HG03565 (cell line): ENCODE data around the gene ICAM5.

ENCODE experiments used
- ATAC-seq: cut with Tn5 transposase; IDR thresholded peaks from one replicate; pipeline ENCODE4 v1.9.1; 2021; ENCODE audit warnings: mild to moderate bottlenecking, moderate library complexity; ENCODE audit not compliant: unreplicated experiment

Gene ICAM5

DNA sequence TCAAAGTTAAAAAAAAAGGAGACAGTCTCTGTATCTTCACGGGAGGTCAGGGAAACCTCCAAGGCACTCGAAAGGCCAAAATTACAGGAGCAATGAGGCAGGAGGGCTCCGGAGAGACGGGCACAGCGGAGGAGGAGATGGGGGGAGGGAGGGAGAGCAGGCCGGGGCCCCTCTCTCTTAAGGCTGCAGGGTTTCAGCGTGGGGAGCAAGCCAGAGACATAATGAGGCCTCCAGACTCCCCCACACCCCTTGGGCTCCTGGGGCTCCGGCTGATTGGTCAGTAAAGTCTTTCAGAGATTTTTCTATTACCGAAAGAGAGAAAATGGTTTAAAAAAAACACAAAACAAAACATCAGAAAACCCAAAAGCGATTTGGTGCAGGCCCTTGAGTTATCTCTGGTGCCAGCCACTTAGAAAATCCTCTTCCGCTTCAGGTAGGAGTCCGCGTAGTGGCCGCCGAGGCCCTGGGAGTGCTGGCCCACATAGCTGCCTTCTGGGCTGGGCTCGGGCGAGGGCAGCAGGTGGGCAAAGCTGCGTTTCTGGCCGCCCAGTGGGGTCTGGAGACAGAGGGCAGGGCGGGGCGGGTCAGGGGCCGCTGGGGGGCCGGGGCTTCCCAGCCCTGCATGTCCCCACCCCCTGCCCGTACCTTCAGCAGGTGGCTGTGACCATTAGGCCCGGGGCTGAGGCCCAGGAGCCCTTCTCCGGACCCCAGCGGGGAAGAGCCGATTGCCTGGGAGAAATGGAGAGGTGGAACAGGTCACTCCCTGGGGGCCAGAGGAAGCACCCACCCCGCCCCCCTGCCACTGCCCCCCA is 27.5 kb downstream of the ICAM5 start:
- no peak for ATAC-seq

GRCh38 chr19:10317857-10318462 is 28.2 kb downstream of the ICAM5 start:
- no peak for ATAC-seq

- ATAC-seq, result no peak
These were observed 29.3 kb downstream of the ICAM5 start for GRCh38 chr19:10318807-10319682.

- ATAC-seq, result no peak
These were observed 31.1 kb downstream of the ICAM5 start for GRCh38 chr19:10320602-10321416.

DNA sequence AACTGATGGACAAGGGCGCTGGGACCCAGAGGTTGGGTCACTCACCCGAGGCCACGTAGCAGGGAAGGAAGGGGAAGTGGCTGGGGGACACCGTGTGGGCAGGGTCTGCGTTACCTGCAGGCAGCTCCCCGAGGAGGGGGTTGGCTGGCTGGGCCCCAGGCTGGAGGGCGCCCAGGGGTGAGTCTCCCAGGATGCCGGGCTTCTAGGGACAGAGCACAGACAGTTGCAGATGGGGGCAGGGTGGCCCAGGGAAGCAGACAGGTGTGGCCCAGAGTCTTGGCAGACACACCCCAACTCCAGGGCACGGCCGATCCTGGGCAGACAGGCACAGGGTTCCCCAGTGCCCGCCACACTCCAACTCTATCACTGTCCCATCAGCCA is 31.7 kb downstream of the ICAM5 start:
- ATAC-seq, result no peak

DNA sequence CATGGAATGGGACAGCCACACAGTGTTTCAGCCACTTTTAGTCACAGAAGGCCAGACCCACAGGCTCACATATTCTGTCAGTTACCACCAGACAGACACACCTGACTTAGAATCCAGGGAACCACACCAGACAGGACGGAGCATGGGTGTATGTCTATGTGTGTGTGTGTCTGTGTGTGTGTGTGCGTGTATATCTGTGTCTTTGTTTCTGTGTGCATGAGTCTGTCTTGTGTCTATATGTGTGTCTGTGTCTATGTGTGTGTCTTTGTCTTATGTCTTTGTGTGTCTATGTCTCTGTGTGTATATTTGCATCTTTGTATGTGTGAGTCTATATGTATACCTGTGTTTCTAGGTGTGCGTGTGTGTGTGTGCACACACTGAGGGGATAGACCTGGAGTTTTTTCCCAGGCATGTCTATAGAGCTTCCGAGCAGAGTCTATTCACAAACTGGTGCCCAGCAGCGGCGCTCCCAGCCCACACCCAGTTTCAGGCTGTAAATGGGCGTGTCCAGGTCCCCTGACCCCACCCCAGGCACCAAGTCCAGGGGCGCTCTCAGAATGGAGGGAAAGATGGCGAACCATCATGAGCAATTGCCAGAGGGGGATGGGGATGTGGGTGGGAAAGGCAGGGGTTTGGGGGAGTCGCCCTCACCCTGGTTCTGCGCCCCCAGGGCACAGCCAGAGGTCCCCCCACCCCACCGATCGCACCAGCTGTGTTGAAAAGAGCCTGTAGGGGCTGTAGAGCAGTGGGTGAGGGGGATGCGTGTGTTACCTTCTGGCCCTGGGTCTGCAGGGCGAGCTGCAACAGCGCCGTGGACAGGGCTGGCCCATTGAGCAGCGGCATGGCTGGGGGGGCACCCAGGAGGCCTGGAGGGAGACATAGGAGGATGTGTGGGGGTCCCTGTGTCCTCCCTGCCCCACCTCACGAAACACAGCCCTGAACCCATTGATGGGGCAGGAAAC is 32.4 kb downstream of the ICAM5 start:
- no peak for ATAC-seq

DNA sequence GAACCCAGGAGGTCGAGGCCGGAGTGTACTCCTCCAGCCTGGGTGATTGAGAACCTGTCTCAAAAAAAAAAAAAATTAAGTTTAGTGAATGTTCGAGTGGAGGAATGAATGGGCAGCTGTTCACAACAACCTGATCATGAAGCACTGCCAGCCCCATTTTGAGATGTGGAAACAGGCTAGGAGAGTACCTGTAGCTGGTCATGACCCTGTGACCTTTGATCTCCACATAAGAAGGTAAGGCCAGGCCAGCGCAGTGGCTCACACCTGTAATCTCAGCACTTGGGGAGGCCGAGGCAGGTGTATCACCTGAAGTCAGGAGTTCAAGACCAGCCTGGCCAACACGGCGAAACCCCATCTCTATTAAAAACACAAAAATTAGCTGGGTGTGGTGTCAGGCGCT is 36.0 kb downstream of the ICAM5 start:
- no peak for ATAC-seq

DNA sequence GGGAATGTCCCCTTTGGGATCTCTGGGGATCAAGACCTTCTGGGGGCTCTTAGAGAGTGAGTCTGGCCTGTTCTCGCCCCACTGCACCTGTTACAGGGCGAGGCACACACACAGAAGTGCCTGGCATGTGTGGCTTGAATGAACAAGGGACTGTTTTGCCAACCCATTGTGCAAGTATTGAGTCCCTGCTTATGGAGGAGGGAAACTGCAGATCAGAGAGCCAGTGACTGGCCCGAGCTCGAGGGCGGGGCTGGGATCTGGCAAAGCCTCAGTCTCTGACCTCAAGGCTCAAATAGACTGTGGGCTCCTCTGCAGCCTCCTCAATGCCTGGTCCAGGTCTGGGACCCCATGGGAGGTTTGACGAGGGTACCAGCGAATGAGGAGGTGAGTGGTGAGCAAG is 38.0 kb downstream of the ICAM5 start:
- ATAC-seq, result no peak

DNA sequence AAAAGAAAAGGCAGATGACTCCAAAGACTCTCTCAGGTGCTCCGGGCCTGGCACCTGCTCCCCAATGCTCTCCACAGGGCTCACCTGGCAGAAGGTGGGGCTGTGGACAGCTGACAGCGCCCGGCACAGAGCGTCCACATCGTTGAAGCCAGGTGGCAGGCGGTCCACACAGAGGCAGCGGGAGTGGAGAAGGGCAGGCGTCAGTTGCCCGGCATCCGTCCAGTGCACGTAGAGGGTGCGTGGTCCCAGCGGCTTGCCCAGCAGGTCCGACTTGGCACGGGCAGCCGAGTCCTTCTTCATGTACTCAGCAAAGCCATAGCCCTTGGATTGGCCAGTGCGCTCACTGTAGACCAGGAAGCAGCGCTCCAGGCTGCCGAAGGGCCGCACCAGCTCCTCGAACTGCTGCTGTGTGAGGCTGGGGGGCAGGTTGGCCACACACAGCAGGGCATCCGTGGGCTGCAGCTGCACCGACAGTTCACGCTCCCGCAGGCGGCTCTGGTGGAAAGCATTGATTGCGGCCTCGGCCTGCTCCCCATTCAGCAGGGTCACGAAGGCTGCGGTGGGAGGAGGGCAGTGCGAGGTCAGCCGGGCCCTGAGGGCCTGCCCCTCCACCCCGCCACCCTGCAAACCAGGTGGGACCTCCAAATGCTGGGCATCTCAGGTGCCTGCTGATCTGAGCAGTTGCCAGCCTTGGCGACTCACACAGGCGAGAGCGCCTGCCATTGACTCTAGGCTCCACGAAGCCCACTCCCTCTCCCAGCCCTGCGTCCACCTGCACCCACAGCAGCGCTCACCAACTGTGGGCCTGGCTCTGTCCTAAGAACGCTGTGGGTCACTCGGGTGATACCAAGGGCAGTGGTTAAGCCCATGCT is 39.0 kb downstream of the ICAM5 start:
- no peak for ATAC-seq

DNA sequence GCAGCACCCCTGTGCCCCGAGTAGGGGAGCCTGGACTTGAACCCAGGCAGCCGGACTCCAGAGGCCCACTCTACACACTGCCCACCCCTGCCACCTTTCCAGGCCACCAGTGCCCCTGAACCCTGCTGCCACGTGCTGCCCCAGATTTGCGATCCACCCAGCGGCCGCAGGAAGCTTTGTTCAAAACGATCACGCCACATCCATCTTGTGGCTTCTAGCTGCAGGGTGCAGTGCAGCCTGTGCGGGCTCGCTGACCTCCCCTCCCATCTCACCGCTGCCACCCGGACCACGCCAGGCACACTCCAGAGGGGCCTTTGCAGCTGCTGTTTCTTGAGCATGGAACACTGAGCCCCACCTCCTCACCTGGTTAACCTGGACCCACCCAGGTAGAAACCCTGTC is 39.8 kb downstream of the ICAM5 start:
- ATAC-seq, result no peak

GRCh38 chr19:10332158-10332964 is 42.6 kb downstream of the ICAM5 start:
- no peak for ATAC-seq

- ATAC-seq, result peak; percentile 76
These were observed 43.4 kb downstream of the ICAM5 start, which contains the start of gene RAVER1 for GRCh38 chr19:10332965-10333757. Gene RAVER1 (minus strand): TSS chr19:10333529. CDS start chr19:10333507, 22 bp downstream.

DNA sequence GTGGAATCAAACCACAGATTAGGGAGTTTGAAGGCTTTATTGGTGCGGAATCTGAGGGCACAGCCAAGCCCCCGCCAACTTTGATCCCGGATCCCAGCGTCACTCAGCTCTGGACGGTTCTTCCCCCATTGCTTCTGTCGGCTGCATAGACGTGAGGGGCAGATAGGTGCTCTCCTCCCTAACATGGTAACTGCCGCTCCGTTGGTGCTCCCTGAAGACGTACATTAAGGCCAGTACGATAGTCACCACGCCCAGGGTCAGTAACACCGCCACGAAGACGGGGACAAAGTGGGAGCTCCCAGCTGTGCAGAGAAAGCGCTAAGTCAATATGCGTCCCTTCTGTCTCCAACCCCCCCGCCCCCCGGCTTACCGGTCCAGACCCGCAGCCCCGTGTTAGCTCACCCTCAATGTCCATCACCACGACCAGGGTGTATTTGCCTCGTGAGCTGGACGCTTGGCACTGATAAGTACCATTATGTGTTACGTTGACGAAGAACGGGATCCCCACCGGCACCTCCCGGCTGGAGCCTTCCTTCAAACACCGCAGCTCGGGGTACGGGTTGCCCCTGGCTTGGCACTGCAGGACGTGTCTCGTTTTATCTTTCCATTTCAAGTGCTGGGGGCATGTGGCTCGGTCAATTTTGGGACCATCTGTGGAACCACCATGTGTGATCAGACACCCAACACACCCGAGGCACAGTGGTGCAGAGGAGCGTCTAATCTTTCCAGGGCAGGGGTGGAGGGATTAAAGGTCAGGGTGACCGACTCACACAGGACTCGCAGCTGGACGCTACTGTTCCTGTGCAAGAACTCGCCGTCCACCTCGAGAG is 44.2 kb downstream of the ICAM5 start:
- ATAC-seq, result no peak

GRCh38 chr19:10334588-10335351 is 45.0 kb downstream of the ICAM5 start:
- ATAC-seq, result no peak

DNA sequence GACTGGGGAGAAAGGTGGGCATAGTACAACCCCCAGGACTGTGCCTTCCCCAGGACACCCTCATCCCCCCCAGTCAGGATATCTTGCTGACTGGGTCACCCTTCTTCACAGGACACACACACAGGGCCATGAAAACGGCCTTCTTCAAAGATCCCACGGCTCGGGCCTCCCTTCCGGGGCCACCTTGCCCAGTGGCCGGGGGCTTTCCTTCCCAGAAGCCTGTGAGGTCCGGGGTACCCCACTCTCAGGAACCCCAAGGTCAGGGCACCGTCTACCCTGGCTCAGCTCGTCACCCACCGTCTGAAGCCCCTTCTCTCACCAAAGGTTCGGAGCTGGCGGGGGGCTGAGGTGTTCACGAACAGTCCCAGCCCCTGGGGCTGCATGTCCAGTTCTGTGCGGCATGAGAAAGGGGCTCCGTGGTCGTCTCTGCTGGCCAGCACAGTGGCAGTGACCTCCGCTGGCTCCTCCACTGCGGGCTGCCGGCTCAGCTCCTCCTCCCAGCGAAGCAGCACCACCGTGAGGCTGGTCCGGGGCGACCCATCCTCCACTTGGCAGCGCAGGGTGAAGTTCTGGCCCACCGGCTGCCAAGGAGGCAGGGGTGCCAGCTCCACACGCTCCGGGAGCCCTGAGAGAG is 45.7 kb downstream of the ICAM5 start:
- no peak for ATAC-seq
